SK-N-MC (cell line): Measurements from ENCODE around the gene STK4.

Experiments
- DNase-seq: peaks from one replicate; pipeline ENCODE4 v3.0.0-alpha.2; 2011; ENCODE audit warnings: low read depth, low spot score
- H3K27ac ChIP-seq: fragments of 200-600 bp; sonication (generic); 2 replicates; pipeline ENCODE4 v1.5.1; 2016; ENCODE audit warnings: mixed run types
- H3K36me3 ChIP-seq: fragments of 200-600 bp; sonication (generic); 2 replicates; pipeline ENCODE4 v1.6.1; 2017; ENCODE audit warnings: antibody characterized with exemption, low read length, mixed read lengths; ENCODE audit not compliant: insufficient read depth
- H3K4me3 ChIP-seq: fragments of 200-600 bp; sonication (generic); 2 replicates; pipeline ENCODE4 v1.5.1; 2016
- H3K9ac ChIP-seq: fragments of 200-600 bp; sonication (generic); 2 replicates; pipeline ENCODE4 v1.8.0; 2017; ENCODE audit warnings: mixed run types, mixed read lengths; ENCODE audit not compliant: insufficient read length
- H3K9me3 ChIP-seq: fragments of 200-600 bp; sonication (generic); 2 replicates; pipeline ENCODE4 v1.6.1; 2017; ENCODE audit warnings: low read depth, mild to moderate bottlenecking, antibody characterized with exemption, low read length, moderate library complexity, mixed read lengths
- EZH2 ChIP-seq: fragments of 200-600 bp; sonication (generic); IDR thresholded peaks from one replicate; pipeline ENCODE4 v1.6.1; 2017; ENCODE audit warnings: antibody characterized with exemption
- FOXP2 ChIP-seq: optimal IDR thresholded peaks from 2 replicates; pipeline ENCODE3; 2011; ENCODE audit warnings: mild to moderate bottlenecking, moderate library complexity; ENCODE audit not compliant: insufficient read depth; ENCODE audit errors: extremely low read length, control extremely low read depth
- POLR2AphosphoS5 ChIP-seq: IDR thresholded peaks from 2 replicates; pipeline ENCODE4 v1.6.1; 2012; ENCODE audit warnings: mild to moderate bottlenecking, low read depth, low read length, borderline replicate concordance

STK4 gene

GRCh38 chr20:44946271-44946852, 19.9 kb upstream of the STK4 start:
- DNase-seq = no peak
- Histone ChIP-seq H3K27ac (no peak overlapping the region), H3K4me3 (no peak overlapping the region), H3K36me3 (peaks cover 85% of the 10 kb centered on the region), H3K9me3 (no peaks in the 10 kb centered on the region), H3K9ac (no peak overlapping the region)
- no peak for TF ChIP-seq EZH2
- no peak for TF ChIP-seq POLR2AphosphoS5
- no peak for TF ChIP-seq FOXP2

- H3K27ac ChIP-seq = no peak overlapping the region
Observed at GRCh38 chr20:44948107-44948506, 18.2 kb upstream of the STK4 start.

DNA sequence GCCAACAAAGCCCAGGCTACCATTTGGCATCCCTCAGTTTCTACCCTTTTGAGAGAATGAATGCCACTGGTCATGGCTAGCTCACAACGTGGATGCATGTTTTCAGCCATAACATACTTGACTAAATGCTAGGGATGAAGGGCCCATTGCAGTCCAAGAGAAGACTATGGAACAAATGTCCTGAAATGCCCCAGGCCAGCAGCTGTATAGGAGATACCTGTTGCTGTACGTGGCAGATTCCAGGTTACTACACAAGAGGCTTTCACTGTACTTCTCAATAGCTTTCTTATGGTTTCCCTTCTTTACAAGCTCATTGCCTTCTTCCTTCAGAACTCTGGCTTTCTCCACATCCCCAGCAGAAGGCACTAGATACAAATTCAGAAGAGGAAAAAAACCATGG, 17.8 kb upstream of the STK4 start:
- peaks cover 86% of the 10 kb centered on the region for H3K36me3 ChIP-seq
- no peak overlapping the region for H3K27ac ChIP-seq
- H3K9ac ChIP-seq = no peak overlapping the region
- DNase-seq = no peak
- H3K4me3 ChIP-seq = no peak overlapping the region
- no peak for TF ChIP-seq FOXP2
- TF ChIP-seq EZH2 = no peak
- TF ChIP-seq POLR2AphosphoS5 = no peak
- H3K9me3 ChIP-seq = no peaks in the 10 kb centered on the region

More at GRCh38 chr20:44948107-44948506, 18.2 kb upstream of the STK4 start:
- Histone ChIP-seq H3K9ac (no peak overlapping the region), H3K4me3 (no peak overlapping the region), H3K9me3 (no peaks in the 10 kb centered on the region), H3K36me3 (peaks cover 86% of the 10 kb centered on the region)
- DNase-seq = no peak
- TF ChIP-seq FOXP2 (no peak), POLR2AphosphoS5 (no peak), EZH2 (no peak)

DNA sequence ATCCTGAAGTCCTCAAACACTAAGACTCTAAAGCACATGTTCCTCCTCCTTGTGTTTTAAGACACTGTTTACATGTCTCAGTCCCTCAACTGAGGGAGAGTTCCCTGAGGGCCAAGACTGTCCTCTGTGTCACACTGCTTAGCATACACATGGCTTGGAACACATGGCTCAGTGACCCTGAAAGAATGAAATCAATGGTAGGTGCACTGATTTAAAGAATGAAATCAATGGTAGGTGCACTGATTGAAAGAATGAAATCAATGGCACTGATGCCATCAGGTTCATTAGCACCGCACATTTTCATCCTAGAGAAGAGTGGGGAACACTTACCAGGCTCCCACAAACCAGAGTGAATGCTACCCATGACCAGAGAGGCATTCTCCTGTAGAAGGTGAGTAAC, 15.9 kb upstream of the STK4 start:
- Histone ChIP-seq H3K9ac (no peak overlapping the region), H3K27ac (no peak overlapping the region), H3K4me3 (no peak overlapping the region), H3K9me3 (no peaks in the 10 kb centered on the region), H3K36me3 (peaks cover 89% of the 10 kb centered on the region)
- TF ChIP-seq EZH2 (no peak), FOXP2 (no peak), POLR2AphosphoS5 (no peak)
- no peak for DNase-seq

GRCh38 chr20:44952731-44953130, 13.6 kb upstream of the STK4 start:
- Histone ChIP-seq H3K27ac (no peak overlapping the region), H3K4me3 (no peak overlapping the region), H3K9ac (no peak overlapping the region), H3K9me3 (no peaks in the 10 kb centered on the region), H3K36me3 (peaks cover 81% of the 10 kb centered on the region)
- no peak for DNase-seq
- TF ChIP-seq POLR2AphosphoS5 (no peak), FOXP2 (no peak)

DNA sequence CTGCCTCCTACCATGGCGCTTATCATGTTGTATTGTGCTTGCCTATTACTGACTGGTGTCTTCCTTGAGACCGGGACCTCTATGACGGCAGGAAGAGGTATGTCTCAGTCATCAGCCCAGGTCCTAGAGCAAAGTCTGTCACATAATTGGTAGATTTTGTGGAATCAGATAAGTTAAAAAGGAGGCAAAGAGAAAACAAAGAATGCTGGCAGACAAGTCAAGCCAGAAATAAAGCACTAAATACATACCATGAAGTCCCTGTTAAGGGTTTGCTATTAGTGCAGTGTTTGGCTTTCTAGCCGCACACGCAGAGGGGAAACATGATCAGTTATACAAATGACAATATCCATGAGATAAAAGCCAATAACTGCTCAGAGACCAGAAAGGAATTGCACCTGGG, 12.1 kb upstream of the STK4 start:
- peaks cover 76% of the 10 kb centered on the region for H3K36me3 ChIP-seq
- no peak for TF ChIP-seq EZH2
- no peak for TF ChIP-seq POLR2AphosphoS5
- TF ChIP-seq FOXP2 = no peak

DNA sequence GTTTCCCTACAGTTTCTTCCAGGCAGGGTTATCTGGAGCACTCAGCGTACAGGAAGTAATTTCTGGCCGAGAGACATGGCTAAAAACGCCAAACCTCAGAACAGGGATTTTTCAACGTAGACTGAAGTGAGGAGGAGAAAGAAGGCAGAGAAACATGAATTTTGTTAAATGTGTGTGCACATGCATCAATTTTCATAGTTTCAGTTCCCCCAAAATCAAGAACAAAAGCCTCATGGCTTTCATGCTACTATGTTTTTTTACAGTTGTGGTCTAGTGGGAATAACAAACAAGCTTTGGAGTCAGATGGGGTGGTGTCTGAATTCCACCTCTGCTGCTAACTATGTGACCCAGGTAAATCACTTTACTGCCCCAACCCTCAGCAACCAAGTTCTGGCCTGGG, 11.0 kb upstream of the STK4 start:
- Histone ChIP-seq H3K4me3 (no peak overlapping the region), H3K27ac (no peak overlapping the region), H3K36me3 (peaks cover 68% of the 10 kb centered on the region), H3K9me3 (no peaks in the 10 kb centered on the region), H3K9ac (no peak overlapping the region)
- DNase-seq = no peak
- TF ChIP-seq FOXP2 = no peak
- TF ChIP-seq EZH2 = no peak
- no peak for TF ChIP-seq POLR2AphosphoS5

More for the DNA sequence above, 12.1 kb upstream of the STK4 start:
- Histone ChIP-seq H3K27ac (no peak overlapping the region), H3K4me3 (no peak overlapping the region), H3K9me3 (no peaks in the 10 kb centered on the region), H3K9ac (no peak overlapping the region)
- no peak for DNase-seq

DNA sequence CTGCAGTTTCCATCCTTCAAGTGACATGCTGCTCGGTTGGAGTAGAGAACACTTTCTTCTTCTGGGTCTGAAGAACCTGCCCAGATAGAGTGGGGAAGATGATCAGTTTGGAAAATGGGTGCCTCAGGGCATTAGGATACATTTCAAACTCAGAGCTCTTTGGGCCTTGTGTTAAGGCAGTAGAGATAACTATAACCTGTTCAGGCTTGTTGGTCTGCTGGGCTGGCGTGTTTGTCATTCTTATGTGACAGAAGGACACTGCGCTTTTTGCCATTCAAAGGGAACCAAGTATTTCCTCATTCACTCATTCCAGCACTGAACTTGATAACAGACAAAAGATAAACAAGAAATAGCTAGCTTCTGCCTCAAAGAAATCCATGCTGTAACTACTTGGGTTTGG, 9.9 kb upstream of the STK4 start:
- no peak overlapping the region for H3K9ac ChIP-seq
- no peaks in the 10 kb centered on the region for H3K9me3 ChIP-seq
- 0 out of 2 replicates have a peak overlapping the region, but pooled peaks have one; percentile 19 for H3K27ac ChIP-seq
- DNase-seq = no peak
- H3K36me3 ChIP-seq = peaks cover 56% of the 10 kb centered on the region
- no peak for TF ChIP-seq EZH2
- no peak for TF ChIP-seq FOXP2
- no peak for TF ChIP-seq POLR2AphosphoS5
- no peak overlapping the region for H3K4me3 ChIP-seq

DNA sequence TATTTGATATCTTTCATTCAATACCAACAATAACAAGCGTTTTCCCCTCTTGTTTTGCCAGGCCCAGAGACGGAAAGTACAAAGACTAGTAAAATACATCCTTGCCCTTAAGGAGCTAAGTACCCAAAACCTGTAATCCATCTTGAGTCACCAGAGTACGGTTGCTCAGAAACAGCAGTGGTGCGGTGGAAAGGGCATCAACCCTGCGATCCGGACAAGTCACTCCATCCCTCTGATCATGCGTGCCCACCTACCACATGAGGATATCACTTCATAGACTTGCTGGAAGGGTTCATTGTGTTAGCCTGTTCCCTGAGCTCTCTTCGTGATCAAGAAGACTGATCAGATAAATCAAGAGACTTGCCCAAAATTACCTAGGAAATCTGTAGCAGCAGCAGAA, 8.0 kb upstream of the STK4 start:
- DNase-seq = no peak
- H3K9ac ChIP-seq = no peak overlapping the region
- H3K9me3 ChIP-seq = no peaks in the 10 kb centered on the region
- no peak overlapping the region for H3K27ac ChIP-seq
- no peak overlapping the region for H3K4me3 ChIP-seq
- TF ChIP-seq POLR2AphosphoS5 (no peak), FOXP2 (no peak), EZH2 (no peak)
- H3K36me3 ChIP-seq = peaks cover 38% of the 10 kb centered on the region
